NOMO-1 (cell line): ENCODE data around the gene IGSF21.

ENCODE experiments used
- DNase-seq, 2 experiments: peaks; one replicate each; lab custom pipeline; 2025; ENCODE audit not compliant: unreplicated experiment in 2 of 2; lab: John Stamatoyannopoulos, UW

The IGSF21 gene

GRCh38 chr1:18175051-18175450 is 67.5 kb downstream of the IGSF21 start:
- DNase-seq, result no peak

DNA sequence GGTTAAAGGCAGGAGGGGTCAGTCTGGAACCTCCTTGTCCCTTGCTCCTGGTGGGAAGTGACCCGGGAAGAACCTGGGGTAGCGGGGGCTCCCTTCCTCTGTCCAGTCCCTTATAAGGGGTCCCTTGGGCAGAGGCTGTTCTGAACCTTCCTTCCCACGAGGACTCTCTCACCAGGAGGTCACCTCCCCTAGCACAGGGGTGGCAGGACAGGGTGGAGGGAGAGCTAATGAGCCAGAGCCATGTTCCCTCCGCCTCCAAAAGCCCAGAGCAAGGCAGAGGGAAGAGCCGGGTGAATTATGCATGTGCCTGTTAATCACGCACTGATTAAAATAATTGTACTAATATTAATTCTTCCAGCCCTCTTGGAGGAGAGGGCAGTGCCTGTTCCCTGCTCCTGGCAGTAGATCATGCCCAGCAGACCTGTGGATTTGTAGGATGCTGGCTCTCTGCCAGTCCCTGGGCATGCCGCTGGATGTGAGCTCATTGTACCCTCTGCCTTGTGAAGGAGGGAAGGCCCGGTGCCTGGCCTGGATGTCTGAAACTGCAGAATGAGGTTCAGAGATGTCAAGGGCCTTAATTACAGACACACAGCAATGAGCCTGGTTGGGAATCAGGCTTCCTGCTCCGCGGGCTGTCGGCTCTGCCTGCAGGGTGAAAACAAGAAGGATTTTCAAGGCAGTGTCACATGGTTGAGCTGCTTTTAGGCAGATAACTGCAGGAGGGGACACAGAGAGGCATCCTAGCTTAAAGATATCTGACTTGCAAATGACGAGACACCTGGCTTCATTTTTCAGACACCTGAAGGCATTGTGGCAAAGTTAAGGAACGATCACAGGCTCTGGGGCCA is 68.2 kb downstream of the IGSF21 start:
- DNase-seq, result no peak

DNA sequence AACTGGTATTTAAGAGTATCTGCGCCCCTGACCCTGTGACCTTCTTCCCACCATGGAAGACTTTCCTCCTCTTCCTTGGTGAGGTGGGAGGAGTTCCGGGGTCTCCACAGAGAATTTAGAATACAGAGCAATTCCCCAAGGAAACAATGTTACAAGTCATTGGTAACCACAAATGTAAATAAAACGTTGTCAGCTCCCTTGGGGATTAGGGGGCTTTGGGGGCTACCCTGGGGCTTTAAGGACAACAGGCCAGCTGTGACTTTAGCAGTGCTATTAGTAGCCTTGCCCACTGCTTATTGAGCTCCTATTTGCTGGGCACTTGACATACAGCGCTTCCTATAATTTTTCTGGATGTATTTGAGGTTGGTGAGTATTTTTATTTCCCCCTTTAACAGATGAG is 69.0 kb downstream of the IGSF21 start:
- DNase-seq, result no peak

- peak; percentile 36 to 78 for DNase-seq
Observed at GRCh38 chr1:18178111-18178510, 70.5 kb downstream of the IGSF21 start.

DNA sequence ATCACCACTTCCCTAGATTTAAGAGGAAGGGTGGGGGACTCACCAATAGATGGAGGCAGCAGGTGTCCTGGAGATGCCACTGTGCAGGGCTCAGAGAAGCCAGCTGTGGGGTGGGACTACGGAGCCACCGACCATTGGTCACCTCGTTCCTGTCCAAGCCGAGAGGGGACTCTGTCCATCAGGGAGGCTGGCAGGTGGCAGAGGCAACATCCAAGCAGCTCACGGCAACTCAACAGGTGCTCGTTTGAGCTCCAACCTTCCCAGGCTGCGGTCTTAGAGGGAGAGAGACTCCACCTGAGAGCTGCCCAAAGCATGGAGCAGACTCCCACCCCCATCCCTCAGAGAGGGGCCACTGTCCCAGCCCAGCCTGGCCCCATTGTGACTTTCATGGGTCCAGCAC is 71.4 kb downstream of the IGSF21 start:
- no peak for DNase-seq

DNA sequence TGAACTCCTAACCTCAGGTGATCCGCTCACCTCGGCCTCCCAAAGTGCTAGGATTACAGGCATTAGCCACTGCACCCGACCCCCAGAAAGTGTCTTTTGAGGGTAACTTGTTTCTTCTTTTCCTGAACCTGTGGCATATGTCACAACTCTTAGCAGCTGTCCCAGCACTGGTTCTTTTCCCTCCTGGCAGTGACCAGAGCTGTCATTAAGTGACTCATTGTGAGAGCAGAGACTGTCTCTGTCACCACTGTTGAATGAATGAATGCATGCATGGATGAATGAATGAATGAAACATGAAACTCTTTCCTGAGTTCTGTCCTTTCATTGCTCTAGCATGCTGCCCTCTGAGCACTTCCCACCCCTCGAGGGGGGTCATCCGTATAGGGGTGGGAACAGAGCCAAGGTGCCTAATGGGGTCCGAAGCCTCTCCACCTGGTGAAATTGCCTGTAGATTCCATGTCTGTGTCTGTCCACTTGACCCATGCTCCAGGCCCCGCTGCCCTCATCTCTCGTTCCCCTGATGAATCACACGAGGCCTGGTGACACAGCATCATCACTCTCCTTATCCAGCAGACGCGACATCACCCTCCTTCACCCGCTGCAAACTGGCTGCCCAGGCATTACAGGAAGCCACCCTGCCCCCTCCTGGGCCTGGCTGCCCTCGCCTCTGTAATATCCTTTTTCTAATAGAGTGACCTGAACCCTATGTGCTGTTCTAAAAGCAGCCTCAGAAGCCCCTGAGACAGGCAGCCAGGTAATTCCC is 75.0 kb downstream of the IGSF21 start:
- no peak for DNase-seq

- DNase-seq, result no peak
Observed at GRCh38 chr1:18183533-18183932, 75.9 kb downstream of the IGSF21 start.

DNA sequence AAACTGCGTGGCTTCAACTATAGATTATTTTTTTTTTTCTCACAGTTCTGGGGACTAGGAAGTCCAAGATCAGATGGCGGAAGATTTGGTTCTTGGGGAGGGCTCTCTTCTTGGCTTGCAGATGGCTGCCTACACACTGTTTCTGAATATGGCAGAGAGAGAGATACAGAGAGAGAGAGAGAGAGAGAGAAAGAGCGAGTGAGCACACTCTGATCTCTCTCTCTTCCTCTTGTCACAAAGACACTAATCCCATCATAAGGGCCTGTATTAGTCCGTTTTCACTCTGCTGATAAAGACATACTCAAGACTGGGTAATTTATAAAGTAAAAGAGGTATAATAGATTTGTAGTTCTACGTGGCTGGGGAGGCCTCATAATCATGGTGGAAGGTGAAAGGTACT is 79.5 kb downstream of the IGSF21 start:
- DNase-seq, result no peak

- no peak for DNase-seq
Observed at GRCh38 chr1:18188820-18189517, 81.4 kb downstream of the IGSF21 start.

GRCh38 chr1:18190598-18190997 is 83.0 kb downstream of the IGSF21 start:
- no peak for DNase-seq

DNA sequence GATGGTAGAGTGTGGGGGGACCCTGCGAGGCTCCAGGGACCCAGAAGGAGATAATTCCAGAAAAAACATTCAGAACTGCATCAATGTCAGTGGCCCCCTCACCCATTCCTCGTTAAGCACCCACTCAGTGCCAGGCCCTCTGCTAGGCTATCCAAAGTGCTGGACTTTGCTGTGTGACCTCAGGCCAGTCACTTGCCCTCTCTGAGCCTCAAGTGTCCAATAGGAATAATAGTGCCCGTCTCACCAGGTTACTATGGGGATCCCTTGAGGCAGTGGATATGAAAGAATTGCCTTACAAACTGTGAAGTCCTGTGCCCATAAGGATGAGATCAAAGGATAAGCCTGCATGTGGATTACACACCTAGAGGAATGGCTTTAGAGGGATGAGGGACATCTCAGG is 83.4 kb downstream of the IGSF21 start:
- no peak for DNase-seq

GRCh38 chr1:18191481-18192155 is 84.0 kb downstream of the IGSF21 start:
- no peak for DNase-seq

GRCh38 chr1:18192182-18192581 is 84.6 kb downstream of the IGSF21 start:
- DNase-seq, result no peak

- no peak for DNase-seq
Observed at GRCh38 chr1:18192974-18193373, 85.4 kb downstream of the IGSF21 start.

DNA sequence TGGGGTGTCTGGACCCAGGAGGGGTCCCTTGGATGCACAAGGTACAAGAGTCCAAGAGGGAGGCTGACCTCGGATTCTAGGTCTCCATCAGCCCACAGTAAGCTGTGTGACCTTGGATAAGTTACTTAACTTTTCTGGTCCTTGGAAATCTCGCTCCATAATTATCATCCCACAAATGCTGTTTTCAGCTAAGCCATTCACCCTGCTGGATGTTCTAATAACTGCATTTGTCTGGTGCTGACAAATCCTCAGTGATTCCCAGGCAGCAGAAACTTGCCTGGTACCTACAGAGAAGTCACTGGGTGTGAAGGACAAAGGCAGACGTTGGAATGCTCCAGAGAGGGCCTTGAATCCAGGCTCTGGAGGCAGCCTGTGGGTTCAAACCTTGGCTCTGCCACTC is 89.7 kb downstream of the IGSF21 start:
- no peak for DNase-seq

DNA sequence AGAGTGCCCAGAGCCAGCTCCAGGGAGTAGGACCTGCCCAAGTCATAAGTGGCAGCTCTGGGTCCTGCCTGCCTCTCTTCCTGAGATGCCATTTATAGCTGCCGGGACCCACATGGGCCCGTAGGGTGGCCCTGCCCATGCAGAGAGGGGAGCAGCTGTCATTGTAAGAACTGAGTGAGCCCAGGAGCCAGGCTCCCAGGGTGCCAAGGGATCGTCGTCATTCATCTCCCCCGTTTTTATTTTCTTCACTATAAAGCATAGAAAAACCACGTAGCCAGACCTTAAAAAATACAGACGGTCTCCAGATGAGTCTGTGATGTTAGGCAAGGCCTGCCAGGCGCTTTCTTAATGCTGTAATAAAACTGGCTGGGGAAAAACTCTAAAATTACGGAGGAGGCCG is 90.7 kb downstream of the IGSF21 start:
- DNase-seq, result no peak

GRCh38 chr1:18199462-18199861 is 91.9 kb downstream of the IGSF21 start:
- DNase-seq, result no peak

GRCh38 chr1:18200136-18200717 is 92.6 kb downstream of the IGSF21 start:
- no peak for DNase-seq

DNA sequence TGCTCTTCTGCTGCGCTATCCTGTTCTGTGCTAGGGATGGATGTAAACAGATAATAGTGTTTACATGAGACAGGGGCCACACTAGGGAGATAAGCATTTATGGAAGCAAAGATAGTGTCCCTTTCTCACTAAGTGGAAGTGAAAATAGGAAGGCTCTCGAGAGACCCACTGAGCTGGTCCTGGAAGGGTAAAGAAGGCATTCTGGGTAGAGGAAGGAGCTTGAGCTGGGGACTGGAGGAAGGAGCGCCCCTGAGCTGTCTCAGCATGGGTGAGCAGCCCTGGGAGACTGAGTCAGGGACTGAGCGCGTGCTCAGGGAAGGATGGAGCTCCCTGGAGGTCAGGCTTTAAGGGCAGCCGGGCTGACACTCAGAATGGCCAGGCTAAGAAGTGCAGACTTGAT is 93.3 kb downstream of the IGSF21 start:
- DNase-seq, result no peak

DNA sequence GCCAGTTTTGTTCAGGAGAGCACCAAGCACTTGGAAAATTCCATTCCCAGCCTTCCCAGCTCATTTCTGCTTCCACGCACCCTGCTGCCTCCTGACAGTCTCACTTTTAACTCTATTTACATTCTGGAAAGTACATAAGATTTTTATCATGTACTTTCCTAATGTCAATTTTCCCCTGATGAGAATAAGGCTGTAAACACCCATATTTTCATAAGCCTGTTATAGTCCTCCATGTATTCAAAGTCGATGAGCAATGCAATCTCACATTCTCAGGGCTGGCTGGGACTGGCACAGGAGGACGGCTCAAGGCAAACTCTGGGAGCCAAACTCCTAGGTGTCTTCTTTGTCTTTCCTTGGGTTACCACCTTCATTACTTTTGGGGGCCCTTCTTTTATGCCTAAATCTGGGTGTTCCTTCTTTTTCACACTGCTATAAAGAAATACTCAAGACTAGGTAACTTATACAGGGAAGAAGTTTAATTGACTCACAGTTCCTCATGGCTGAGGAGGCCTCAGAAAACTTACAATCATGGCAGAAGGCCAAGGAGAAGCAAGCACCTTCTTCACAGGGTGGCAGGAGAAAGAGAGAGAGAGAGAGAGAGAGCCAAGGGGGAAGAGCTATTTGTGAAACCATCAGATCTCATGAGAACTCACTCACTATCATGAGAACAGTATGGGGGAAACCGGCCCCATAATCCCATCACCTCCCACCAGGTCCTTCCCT is 94.6 kb downstream of the IGSF21 start:
- DNase-seq, result no peak
